ENCODE data around the gene ZNF22. TPM values are rescaled to one million over a fixed set of nuclear protein-coding genes. Genes with fewer than 3 reads are reported as not detected.

The ZNF22 gene
- total RNA-seq, 1 experiment from 2014 or later: 42.1 TPM

DNA sequence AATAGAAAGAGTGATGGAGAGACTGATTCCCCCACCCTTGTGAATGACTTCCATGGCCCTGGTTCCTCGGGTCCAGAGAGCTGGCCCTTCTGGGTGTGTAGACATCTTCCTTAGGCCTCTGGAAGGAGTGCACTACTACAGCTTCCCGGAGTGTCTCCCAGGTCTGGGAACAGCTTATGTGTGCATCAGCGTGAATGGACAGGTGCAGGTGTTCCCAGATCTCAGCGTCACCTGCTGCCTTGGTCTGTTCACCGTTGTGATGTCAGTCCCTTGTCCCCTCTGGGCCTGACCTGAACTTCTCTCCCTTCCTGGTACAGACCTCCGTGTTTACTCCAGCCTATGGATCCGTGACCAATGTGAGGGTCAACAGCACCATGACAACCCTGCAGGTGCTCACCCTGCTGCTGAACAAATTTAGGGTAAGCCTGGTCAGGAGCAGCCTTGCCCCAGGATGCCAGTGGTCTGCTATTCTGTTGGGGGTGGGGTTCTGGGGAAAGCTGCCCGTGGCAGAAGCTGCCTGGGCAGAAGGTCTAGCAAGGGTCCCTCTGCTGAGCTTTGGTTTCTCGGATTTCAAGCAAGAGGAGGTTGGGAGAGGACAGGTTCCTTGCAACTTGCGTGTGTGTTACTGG, 11.7 kb upstream of the ZNF22 start:
- TF ChIP-seq EZH2 (IDR thresholded peaks at IDR 0.05; ENCODE audit: borderline replicate concordance, low read depth, low read length, poor library complexity, severe bottlenecking): no peak
- TF ChIP-seq, protein P1, sequence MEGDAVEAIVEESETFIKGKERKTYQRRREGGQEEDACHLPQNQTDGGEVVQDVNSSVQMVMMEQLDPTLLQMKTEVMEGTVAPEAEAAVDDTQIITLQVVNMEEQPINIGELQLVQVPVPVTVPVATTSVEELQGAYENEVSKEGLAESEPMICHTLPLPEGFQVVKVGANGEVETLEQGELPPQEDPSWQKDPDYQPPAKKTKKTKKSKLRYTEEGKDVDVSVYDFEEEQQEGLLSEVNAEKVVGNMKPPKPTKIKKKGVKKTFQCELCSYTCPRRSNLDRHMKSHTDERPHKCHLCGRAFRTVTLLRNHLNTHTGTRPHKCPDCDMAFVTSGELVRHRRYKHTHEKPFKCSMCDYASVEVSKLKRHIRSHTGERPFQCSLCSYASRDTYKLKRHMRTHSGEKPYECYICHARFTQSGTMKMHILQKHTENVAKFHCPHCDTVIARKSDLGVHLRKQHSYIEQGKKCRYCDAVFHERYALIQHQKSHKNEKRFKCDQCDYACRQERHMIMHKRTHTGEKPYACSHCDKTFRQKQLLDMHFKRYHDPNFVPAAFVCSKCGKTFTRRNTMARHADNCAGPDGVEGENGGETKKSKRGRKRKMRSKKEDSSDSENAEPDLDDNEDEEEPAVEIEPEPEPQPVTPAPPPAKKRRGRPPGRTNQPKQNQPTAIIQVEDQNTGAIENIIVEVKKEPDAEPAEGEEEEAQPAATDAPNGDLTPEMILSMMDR (conservative IDR thresholded peaks at IDR 0.05; ENCODE audit: low read depth, low read length): no peak
- intact Hi-C loops (cut with micrococcal nuclease; ENCODE audit: unreplicated experiment): no loop called here
- Histone ChIP-seq H3K36me3 (ENCODE audit: insufficient read depth, low read length, poor library complexity, severe bottlenecking) (no peaks in the 10 kb centered on the region), H3K4me3 (ENCODE audit: low read depth, low read length, poor library complexity, severe bottlenecking) (no peak overlapping the region), H3K9me3 (ENCODE audit: low read depth, low read length, poor library complexity, severe bottlenecking) (no peaks in the 10 kb centered on the region), H3K4me1 (ENCODE audit: insufficient read depth, low read length, poor library complexity, severe bottlenecking) (no peaks in the 10 kb centered on the region), H3K27me3 (replicated peaks; ENCODE audit: insufficient read depth, low read depth, low read length, poor library complexity) (no peaks in the 10 kb centered on the region), H3K27ac (ENCODE audit: low read depth, low read length, poor library complexity, severe bottlenecking) (no peak overlapping the region)
- no peak for DNase-seq (ENCODE audit: low spot score)
- POLR2A ChIA-PET (ENCODE audit: low non-redundant PET): interaction anchor here (0.5 kb wide), 1 partner anchor 138 kb away, joined by 4 read pairs; no protein-coding TSS in a partner anchor
- BruUV-seq (replicated peaks): no TSS peak
- CTCF ChIA-PET: no interaction called here

DNA sequence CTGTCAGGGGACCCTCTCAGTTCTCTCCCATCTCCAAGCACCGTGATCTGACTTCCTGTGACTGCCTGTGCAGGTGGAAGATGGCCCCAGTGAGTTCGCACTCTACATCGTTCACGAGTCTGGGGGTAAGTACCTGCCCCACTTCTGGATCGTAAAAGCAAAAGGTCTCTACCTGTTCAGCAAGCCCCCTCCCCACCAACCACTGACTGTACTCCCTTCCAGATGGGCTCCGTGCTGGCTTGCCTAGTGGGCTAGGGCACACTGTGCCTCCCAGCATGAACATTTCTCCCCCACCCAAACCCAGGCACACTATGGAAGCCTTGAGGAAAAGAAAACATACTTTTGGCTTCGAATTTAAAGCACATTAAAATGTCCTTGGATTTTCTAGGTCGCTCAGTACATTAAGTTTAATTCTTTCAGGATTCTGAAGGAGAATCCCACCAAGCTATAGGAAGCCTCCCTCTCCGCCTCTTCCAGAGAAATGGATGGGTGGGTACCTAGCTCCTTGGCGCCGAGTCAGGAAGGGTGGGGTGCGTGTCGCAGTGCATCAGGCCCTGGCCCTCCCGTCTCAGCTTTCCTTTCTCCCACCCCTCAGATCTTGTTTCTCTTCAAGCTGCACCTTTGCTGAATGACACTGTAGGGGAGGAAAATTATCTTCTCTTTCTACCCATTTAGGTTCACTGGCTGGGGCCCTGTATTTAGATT, 11.0 kb upstream of the ZNF22 start:
- ChIA-PET CTCF (no interaction called here), POLR2A (ENCODE audit: low non-redundant PET) (no interaction called here)
- H3K4me3 ChIP-seq (ENCODE audit: low read depth, low read length, poor library complexity, severe bottlenecking): no peak overlapping the region
- no peaks in the 10 kb centered on the region for H3K9me3 ChIP-seq (ENCODE audit: low read depth, low read length, poor library complexity, severe bottlenecking)
- no peaks in the 10 kb centered on the region for H3K27me3 ChIP-seq (replicated peaks; ENCODE audit: insufficient read depth, low read depth, low read length, poor library complexity)
- H3K27ac ChIP-seq (ENCODE audit: low read depth, low read length, poor library complexity, severe bottlenecking): no peak overlapping the region
- intact Hi-C loops (cut with micrococcal nuclease; ENCODE audit: unreplicated experiment): loop anchor here (5.0 kb wide), 1 partner anchor 57 kb away; no protein-coding TSS in a partner anchor
- no peaks in the 10 kb centered on the region for H3K36me3 ChIP-seq (ENCODE audit: insufficient read depth, low read length, poor library complexity, severe bottlenecking)
- TF ChIP-seq, protein P1 (conservative IDR thresholded peaks at IDR 0.05; ENCODE audit: low read depth, low read length): no peak
- TF ChIP-seq EZH2 (IDR thresholded peaks at IDR 0.05; ENCODE audit: borderline replicate concordance, low read depth, low read length, poor library complexity, severe bottlenecking): no peak
- no peak for DNase-seq (ENCODE audit: low spot score)
- no peaks in the 10 kb centered on the region for H3K4me1 ChIP-seq (ENCODE audit: insufficient read depth, low read length, poor library complexity, severe bottlenecking)
- no TSS peak for BruUV-seq (replicated peaks)

DNA sequence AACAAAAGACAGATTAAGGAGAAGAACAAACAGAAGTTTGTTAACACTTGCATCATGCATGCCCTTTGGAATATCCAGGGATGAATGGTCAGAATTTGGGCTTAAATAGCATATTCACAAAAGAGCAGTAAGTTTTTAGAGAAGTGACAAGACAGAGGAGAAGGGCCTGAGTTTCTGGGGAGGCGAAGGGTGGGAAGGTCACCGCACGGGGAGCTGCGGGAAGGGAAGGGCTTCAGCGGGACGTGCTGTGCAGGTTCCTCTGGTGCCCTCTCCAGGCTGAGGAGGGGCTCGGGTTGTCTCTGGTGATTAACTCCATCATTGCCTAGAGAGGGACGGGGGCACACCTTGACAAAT, 10.4 kb upstream of the ZNF22 start:
- no peaks in the 10 kb centered on the region for H3K36me3 ChIP-seq (ENCODE audit: insufficient read depth, low read length, poor library complexity, severe bottlenecking)
- H3K4me3 ChIP-seq (ENCODE audit: low read depth, low read length, poor library complexity, severe bottlenecking): no peak overlapping the region
- no TSS peak for BruUV-seq (replicated peaks)
- no peaks in the 10 kb centered on the region for H3K27me3 ChIP-seq (replicated peaks; ENCODE audit: insufficient read depth, low read depth, low read length, poor library complexity)
- peak; percentile 23 for DNase-seq (ENCODE audit: low spot score)
- H3K4me1 ChIP-seq (ENCODE audit: insufficient read depth, low read length, poor library complexity, severe bottlenecking): no peaks in the 10 kb centered on the region
- POLR2A ChIA-PET (ENCODE audit: low non-redundant PET): no interaction called here
- intact Hi-C loops (cut with micrococcal nuclease; ENCODE audit: unreplicated experiment): loop anchor here (5.0 kb wide), 1 partner anchor 58 kb away; no protein-coding TSS in a partner anchor
- H3K9me3 ChIP-seq (ENCODE audit: low read depth, low read length, poor library complexity, severe bottlenecking): no peaks in the 10 kb centered on the region
- TF ChIP-seq, protein P1 (conservative IDR thresholded peaks at IDR 0.05; ENCODE audit: low read depth, low read length): peak; percentile 51
- no peak for TF ChIP-seq EZH2 (IDR thresholded peaks at IDR 0.05; ENCODE audit: borderline replicate concordance, low read depth, low read length, poor library complexity, severe bottlenecking)
- H3K27ac ChIP-seq (ENCODE audit: low read depth, low read length, poor library complexity, severe bottlenecking): no peak overlapping the region
- CTCF ChIA-PET: no interaction called here

Measured in A673 (cell line).